T-cell (primary cell): Measurements from ENCODE around the gene RTN3. TPM values are rescaled to one million over a fixed set of nuclear protein-coding genes. Genes with fewer than 3 reads are reported as not detected.
"Not testable (repeated sequence)": the region's sequence is repeated elsewhere in the genome, so short reads cannot be mapped to it uniquely, and the experiment has no call there.

Source experiments
- ATAC-seq, 4 experiments: fragments of 200-7000 bp in 3 of 4; fragments of 150-1000 bp in 1 of 4; cut with Tn5 transposase; replicated peaks in 1 of 4; 1 replicate in 3 of 4; 2 replicates in 1 of 4; pipeline ENCODE4 v1.10.0; 2021; ENCODE audit warnings: moderate library complexity in 3 of 4, mild to moderate bottlenecking in 2 of 4, moderate number of reproducible peaks in 1 of 4
- CTCF ChIA-PET, 2 donors: fragments of 300-600 bp; sonication (Branson Sonifier 250); formaldehyde crosslinking; loops; one replicate each; lab custom pipeline; 2022; ENCODE audit warnings: antibody characterized with exemption in 2 of 2; lab: Charles Lee
- POLR2A ChIA-PET, 2 donors: fragments of 300-600 bp; sonication (Branson Sonifier 250); formaldehyde crosslinking; loops; one replicate each; lab custom pipeline; 2022; ENCODE audit warnings: antibody characterized with exemption in 2 of 2; lab: Charles Lee
- DNase-seq, 35 experiments: peaks; one replicate each; pipeline versions ENCODE4 v3.0.0 to v3.0.0-alpha.2; 2013 to 2023
- H3K27ac ChIP-seq: one replicate; pipeline ENCODE4 v1.5.1; 2013; ENCODE audit warnings: low read length
- H3K27me3 ChIP-seq, 2 experiments: replicated peaks in 1 of 2; 1 replicate in 1 of 2; 2 replicates in 1 of 2; pipeline versions ENCODE4 v1.6.1 to v1.7.0; 2013; ENCODE audit warnings: low read length in 1 of 2, mixed read lengths in 1 of 2; ENCODE audit not compliant: control insufficient read depth in 2 of 2, insufficient read depth in 2 of 2; ENCODE audit errors: extremely low read depth in 1 of 2
- H3K36me3 ChIP-seq, 2 donors: 1 replicate in 1 of 2; 2 replicates in 1 of 2; pipeline versions ENCODE4 v1.6.1 to v1.7.0; 2013; ENCODE audit warnings: low read length in 1 of 2; ENCODE audit not compliant: control insufficient read depth in 2 of 2, insufficient read depth in 1 of 2; ENCODE audit errors: extremely low read depth in 1 of 2
- H3K4me1 ChIP-seq, 2 experiments: 1 replicate in 1 of 2; 2 replicates in 1 of 2; pipeline versions ENCODE4 v1.6.1 to v1.7.0; 2013; ENCODE audit warnings: low read length in 2 of 2, mixed read lengths in 1 of 2; ENCODE audit not compliant: insufficient read depth in 2 of 2, control insufficient read depth in 1 of 2; ENCODE audit errors: extremely low read depth in 1 of 2
- H3K4me3 ChIP-seq, 2 donors: 1 replicate in 1 of 2; 2 replicates in 1 of 2; pipeline versions ENCODE4 v1.5.1 to v1.7.0; 2013; ENCODE audit warnings: mild to moderate bottlenecking in 2 of 2, low read length in 1 of 2, moderate library complexity in 1 of 2; ENCODE audit not compliant: control insufficient read depth in 1 of 2; ENCODE audit errors: extremely low read depth in 1 of 2
- H3K9me3 ChIP-seq: 2 replicates; pipeline ENCODE4 v1.7.0; 2013
- H3K27ac Mint-ChIP-seq, 2 donors: one replicate each; pipeline ENCODE4 v1.8.0; 2020 to 2021; ENCODE audit warnings: mild to moderate bottlenecking in 2 of 2, mixed read lengths in 2 of 2
- H3K27me3 Mint-ChIP-seq, 2 donors: one replicate each; pipeline ENCODE4 v1.8.0; 2021 to 2022; ENCODE audit warnings: mixed read lengths in 2 of 2
- H3K36me3 Mint-ChIP-seq: one replicate; pipeline ENCODE4 v1.8.0; 2021; ENCODE audit warnings: mixed read lengths
- H3K4me1 Mint-ChIP-seq, 3 donors: one replicate each; pipeline ENCODE4 v1.8.0; 2020 to 2022; ENCODE audit warnings: mixed read lengths in 3 of 3, mild to moderate bottlenecking in 1 of 3
- H3K4me3 Mint-ChIP-seq, 3 donors: one replicate each; pipeline ENCODE4 v1.8.0; 2020 to 2022; ENCODE audit warnings: mild to moderate bottlenecking in 3 of 3, mixed read lengths in 3 of 3, moderate library complexity in 3 of 3
- H3K9me3 Mint-ChIP-seq, 3 donors: one replicate each; pipeline ENCODE4 v1.8.0; 2020 to 2022; ENCODE audit warnings: mixed read lengths in 3 of 3
- WGBS: methylation state at CpG from one replicate; pipeline ENCODE4 v1.1.5; 2013; ENCODE audit warnings: missing lambda C conversion rate; ENCODE audit not compliant: insufficient coverage; 5-methylcytosine and 5-hydroxymethylcytosine counted together
- total RNA-seq, 35 experiments: library from RNA in 6 of 35; stranded (reverse) in 6 of 35; fragments of 120-200 nt in 1 of 35; gene quantifications; one replicate each; pipeline versions ENCODE4 v1.2.1 to v1.2.4 and lab custom pipeline; 2013 to 2026

The RTN3 gene
- total RNA-seq, 5 donors from 2014 or later (not counting 1 experiment from before 2014, with no cell fraction given): 25.0 to 39.7 (median 34.9) TPM

DNA sequence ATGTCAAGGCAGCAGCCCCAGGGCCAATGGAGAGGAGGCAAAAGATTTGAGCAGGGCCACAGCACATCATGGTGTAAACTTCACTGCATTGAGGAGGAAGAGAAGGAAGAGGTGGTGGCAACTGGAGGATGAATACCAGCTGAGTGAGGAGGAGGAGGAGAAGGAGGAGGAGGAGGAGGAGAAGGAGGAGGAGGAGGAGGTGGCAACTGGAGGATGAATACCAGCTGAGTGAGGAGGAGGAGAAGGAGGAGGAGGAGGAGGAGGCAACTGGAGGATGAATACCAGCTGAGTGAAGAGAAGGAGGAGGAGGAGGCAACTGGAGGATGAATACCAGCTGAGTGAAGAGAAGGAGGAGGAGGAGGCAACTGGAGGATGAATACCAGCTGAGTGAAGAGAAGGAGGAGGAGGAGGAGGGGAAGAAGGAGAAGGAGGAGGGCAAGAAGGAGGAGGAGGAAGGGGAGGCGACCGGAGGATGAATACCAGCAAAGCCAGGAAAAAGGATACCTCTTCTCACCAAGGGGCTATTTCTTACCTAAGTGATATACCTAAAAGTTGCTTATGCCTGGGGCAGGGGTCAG lies 90.5 kb downstream of the RTN3 start:
- H3K36me3 ChIP-seq, H3K27ac Mint-ChIP-seq, H3K27ac ChIP-seq, H3K9me3 Mint-ChIP-seq, H3K4me3 Mint-ChIP-seq, ATAC-seq, H3K4me3 ChIP-seq, DNase-seq, H3K36me3 Mint-ChIP-seq, H3K9me3 ChIP-seq: not testable (repeated sequence)
- Mint-ChIP-seq H3K4me1 (peaks cover 8 to 13% (median 9%) of the 10 kb centered on the region in 3 donors), H3K27me3 (peaks cover 8 to 22% of the 10 kb centered on the region in 2 donors)
- ChIA-PET POLR2A (interaction anchor here in 1 of 2 donors (0.6 kb wide), 1 partner anchor 214 kb away, joined by 3 read pairs; the partner anchor contains the start of gene OTUB1), CTCF (interaction anchor here in 1 of 2 donors (0.5 kb wide), 1 partner anchor 115 kb away, joined by 3 read pairs; no protein-coding TSS in a partner anchor)
- Histone ChIP-seq H3K27me3 (peaks cover 3 to 28% of the 10 kb centered on the region in 2 experiments), H3K4me1 (peaks cover 0 to 22% of the 10 kb centered on the region in 2 experiments)
- WGBS: no CpG with 5 or more reads among the region's 2 CpGs

DNA sequence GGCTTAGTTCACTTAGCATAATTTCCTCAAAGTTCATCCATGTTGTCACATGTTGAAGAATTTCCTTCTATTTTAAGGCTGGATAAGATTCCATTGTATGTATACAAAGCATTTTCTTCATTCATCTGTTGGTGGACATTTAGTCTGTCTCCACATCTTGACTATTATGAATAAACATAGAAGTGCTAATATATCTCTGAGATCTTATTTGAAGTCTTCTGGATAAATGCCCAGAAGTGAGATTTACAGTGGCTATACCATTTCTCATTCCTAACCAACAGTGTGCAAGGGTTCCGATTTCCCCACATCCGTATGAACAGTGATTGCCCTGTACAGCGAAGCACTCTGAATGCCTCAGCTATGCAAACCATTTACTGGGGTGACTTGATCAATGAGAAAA lies 93.9 kb downstream of the RTN3 start:
- Mint-ChIP-seq H3K4me3 (no peak overlapping the region), H3K36me3 (no peaks in the 10 kb centered on the region), H3K27ac (no peak overlapping the region), H3K9me3 (no peaks in the 10 kb centered on the region), H3K4me1 (peaks cover 0 to under 1% (median under 1%) of the 10 kb centered on the region in 3 donors), H3K27me3 (peaks cover 8 to 15% of the 10 kb centered on the region in 2 donors)
- Histone ChIP-seq H3K9me3 (no peaks in the 10 kb centered on the region), H3K4me1 (peaks cover 0 to 1% of the 10 kb centered on the region in 2 experiments), H3K27me3 (peaks cover 3 to 18% of the 10 kb centered on the region in 2 experiments), H3K36me3 (no peaks in the 10 kb centered on the region), H3K4me3 (no peak overlapping the region), H3K27ac (no peak overlapping the region)
- 100% methylated on average over 1 of the region's 3 CpGs for WGBS
- ChIA-PET POLR2A (no interaction called here), CTCF (interaction anchor here in 1 of 2 donors (0.5 kb wide), 1 partner anchor 20 kb away, joined by 6 read pairs; no protein-coding TSS in a partner anchor)
- DNase-seq: no peak
- ATAC-seq: no peak

GRCh38 chr11:63779039-63779438 lies 97.7 kb downstream of the RTN3 start:
- ATAC-seq: no peak
- Mint-ChIP-seq H3K4me1 (no peaks in the 10 kb centered on the region), H3K4me3 (no peak overlapping the region), H3K9me3 (no peaks in the 10 kb centered on the region), H3K36me3 (no peaks in the 10 kb centered on the region), H3K27me3 (no peaks in the 10 kb centered on the region), H3K27ac (no peak overlapping the region)
- Histone ChIP-seq H3K36me3 (no peaks in the 10 kb centered on the region), H3K9me3 (no peaks in the 10 kb centered on the region), H3K4me3 (no peak overlapping the region), H3K4me1 (no peaks in the 10 kb centered on the region), H3K27me3 (peaks cover 0 to 1% of the 10 kb centered on the region in 2 experiments), H3K27ac (no peak overlapping the region)
- POLR2A ChIA-PET: no interaction called here
- WGBS: no CpG with 5 or more reads among the region's 2 CpGs
- CTCF ChIA-PET: no interaction called here
- no peak for DNase-seq

DNA sequence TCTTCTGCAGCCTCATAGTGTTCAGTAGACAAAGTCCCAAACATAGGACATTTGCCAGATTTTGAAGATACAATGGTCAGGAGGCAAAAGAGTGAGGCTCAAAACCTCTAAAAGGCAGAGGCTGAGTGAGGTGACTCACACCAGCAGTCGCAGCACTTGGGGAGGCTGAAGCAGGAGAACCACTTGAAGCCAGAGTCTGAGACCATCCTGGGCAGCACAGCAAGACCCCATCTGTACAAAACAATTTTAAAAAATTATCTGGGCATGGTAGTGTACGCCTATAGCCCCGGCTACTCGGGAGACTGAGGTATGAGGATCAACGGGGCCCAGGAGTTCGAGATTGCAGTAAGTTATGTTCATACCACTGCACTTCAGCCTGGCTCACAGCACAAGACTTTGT lies 101.4 kb downstream of the RTN3 start:
- H3K36me3 ChIP-seq: no peaks in the 10 kb centered on the region
- H3K9me3 ChIP-seq: no peaks in the 10 kb centered on the region
- no peak overlapping the region for H3K4me3 ChIP-seq
- POLR2A ChIA-PET: interaction anchor here in 1 of 2 donors (0.6 kb wide), 1 partner anchor 25 kb away, joined by 3 read pairs; no protein-coding TSS in a partner anchor
- ATAC-seq: no peak
- H3K27ac ChIP-seq: no peak overlapping the region
- no peak overlapping the region for H3K27ac Mint-ChIP-seq
- H3K4me3 Mint-ChIP-seq: no peak overlapping the region
- WGBS: 100% methylated on average over 1 of the region's 6 CpGs
- DNase-seq: no peak
- peaks cover 4% of the 10 kb centered on the region in 2 donors for H3K27me3 Mint-ChIP-seq
- H3K36me3 Mint-ChIP-seq: no peaks in the 10 kb centered on the region
- no peaks in the 10 kb centered on the region for H3K9me3 Mint-ChIP-seq
- CTCF ChIA-PET: no interaction called here
- H3K4me1 Mint-ChIP-seq: peaks cover 5 to 7% (median 5%) of the 10 kb centered on the region in 3 donors
- peaks cover 0 to 3% of the 10 kb centered on the region in 2 experiments for H3K27me3 ChIP-seq
- no peaks in the 10 kb centered on the region for H3K4me1 ChIP-seq

- no peaks in the 10 kb centered on the region for H3K9me3 ChIP-seq
- H3K4me1 ChIP-seq: no peaks in the 10 kb centered on the region
- no peaks in the 10 kb centered on the region for H3K36me3 Mint-ChIP-seq
- no peak for DNase-seq
- no peaks in the 10 kb centered on the region for H3K9me3 Mint-ChIP-seq
- CTCF ChIA-PET: no interaction called here
- H3K4me1 Mint-ChIP-seq: peaks cover 5 to 7% (median 5%) of the 10 kb centered on the region in 3 donors
- H3K4me3 ChIP-seq: no peak overlapping the region
- no peak overlapping the region for H3K27ac ChIP-seq
- POLR2A ChIA-PET: no interaction called here
- H3K27me3 Mint-ChIP-seq: peaks cover 4% of the 10 kb centered on the region in 2 donors
- H3K27ac Mint-ChIP-seq: no peak overlapping the region
- no peak overlapping the region for H3K4me3 Mint-ChIP-seq
- ATAC-seq: no peak
- peaks cover 0 to 3% of the 10 kb centered on the region in 2 experiments for H3K27me3 ChIP-seq
- no peaks in the 10 kb centered on the region for H3K36me3 ChIP-seq
- WGBS: 42% methylated on average over 2 of the region's 7 CpGs
Observed at GRCh38 chr11:63783925-63784592, 102.8 kb downstream of the RTN3 start.

- WGBS: no CpG with 5 or more reads among the region's 1 CpG
- H3K27me3 ChIP-seq: peaks cover 0 to 3% of the 10 kb centered on the region in 2 experiments
- Mint-ChIP-seq H3K9me3 (no peaks in the 10 kb centered on the region), H3K4me3 (no peak overlapping the region), H3K27ac (no peak overlapping the region), H3K27me3 (peaks cover 4% of the 10 kb centered on the region in 2 donors), H3K36me3 (no peaks in the 10 kb centered on the region), H3K4me1 (peaks cover 5 to 11% (median 7%) of the 10 kb centered on the region in 3 donors)
- no peak overlapping the region for H3K27ac ChIP-seq
- DNase-seq (no peak), ATAC-seq (no peak)
- ChIA-PET POLR2A (interaction anchor here in 1 of 2 donors (0.7 kb wide), 1 partner anchor 8 kb away, joined by 5 read pairs; no protein-coding TSS in a partner anchor), CTCF (no interaction called here)
- peaks cover 0 to 4% of the 10 kb centered on the region in 2 experiments for H3K4me1 ChIP-seq
- no peaks in the 10 kb centered on the region for H3K9me3 ChIP-seq
- no peaks in the 10 kb centered on the region for H3K36me3 ChIP-seq
- no peak overlapping the region for H3K4me3 ChIP-seq
Observed at GRCh38 chr11:63785823-63786222, 104.5 kb downstream of the RTN3 start.
